HG03025 (cell line): ENCODE data around the gene ZNF684.
"Not testable (repeated sequence)": the region's sequence is repeated elsewhere in the genome, so short reads cannot be mapped to it uniquely, and the experiment has no call there.

Experiments used
- ATAC-seq: cut with Tn5 transposase; IDR thresholded peaks from one replicate; pipeline ENCODE4 v1.9.1; 2021; ENCODE audit warnings: mild to moderate bottlenecking, moderate library complexity; ENCODE audit not compliant: unreplicated experiment, low FRiP score

The ZNF684 gene

DNA sequence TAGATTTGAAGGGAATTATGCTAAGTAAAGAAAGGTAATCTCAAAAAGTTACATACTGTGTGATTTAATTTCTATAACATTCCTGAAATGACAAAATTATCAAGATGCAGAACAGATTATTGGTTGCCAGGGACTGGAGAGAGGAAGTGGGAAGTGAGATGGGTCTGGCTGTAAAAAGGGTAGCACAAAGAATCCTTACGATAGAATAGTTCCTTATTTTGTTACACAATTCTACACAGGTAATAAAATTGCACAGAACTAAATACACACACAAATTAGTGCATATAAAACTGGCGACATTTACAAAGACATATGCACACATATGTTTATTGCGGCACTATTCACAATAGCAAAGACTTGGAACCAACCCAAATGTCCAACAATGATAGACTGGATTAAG is 33.5 kb downstream of the ZNF684 start:
- no peak for ATAC-seq

DNA sequence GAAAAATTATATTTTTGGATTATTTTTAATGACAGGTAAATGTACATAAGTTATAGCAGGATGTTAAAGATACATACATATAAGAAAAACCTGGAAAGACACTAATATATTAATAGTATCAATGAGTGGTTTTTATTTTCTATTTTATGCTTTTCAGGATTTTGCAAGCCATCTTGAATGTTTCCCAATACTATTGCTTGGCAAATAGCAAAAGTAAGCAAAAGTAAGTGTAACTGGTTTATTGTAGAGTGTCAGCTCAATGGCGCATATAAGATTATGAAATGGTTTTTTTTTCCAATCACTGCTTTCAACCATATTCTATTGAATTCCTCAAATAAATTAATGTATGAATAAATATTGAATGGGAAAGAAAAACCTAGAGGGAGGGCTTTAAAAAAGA is 36.4 kb downstream of the ZNF684 start:
- ATAC-seq = no peak

DNA sequence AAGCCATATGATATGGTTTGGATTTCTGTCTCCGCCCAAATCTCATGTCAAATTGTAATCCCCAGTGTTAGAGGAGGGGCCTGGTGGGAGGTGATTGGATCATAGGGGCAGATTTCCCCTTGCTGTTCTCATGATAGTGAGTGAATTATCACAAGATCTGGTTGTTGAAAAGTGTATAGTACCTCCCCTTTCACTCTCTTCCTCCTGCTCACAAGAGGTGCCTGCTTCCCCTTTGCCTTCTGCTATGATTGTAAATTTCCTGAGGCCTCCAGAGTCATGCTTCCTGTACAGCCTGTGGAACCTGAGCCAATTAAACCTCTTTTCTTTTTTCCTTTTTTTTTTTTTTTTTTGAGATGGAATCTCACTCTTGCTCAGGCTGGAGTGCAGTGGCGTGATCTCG is 43.4 kb downstream of the ZNF684 start:
- not testable (repeated sequence) for ATAC-seq

DNA sequence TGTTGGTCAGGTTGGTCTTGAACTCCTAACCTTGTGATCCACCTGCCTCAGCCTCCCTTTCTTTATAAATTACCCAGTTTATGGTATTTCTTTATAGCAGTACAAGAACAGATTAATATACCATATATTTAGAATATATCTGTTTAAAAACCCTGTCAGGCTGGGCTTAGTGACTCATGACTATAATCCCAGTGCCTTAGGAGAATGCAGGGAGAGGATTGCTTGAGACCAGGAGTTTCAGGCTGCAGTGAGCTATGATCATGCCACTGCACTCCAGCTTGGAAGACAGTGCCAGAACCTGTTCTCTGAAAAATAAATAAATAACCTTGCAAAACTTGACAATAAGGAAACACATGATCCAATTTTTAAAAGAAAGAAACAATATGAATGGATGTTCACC is 43.9 kb downstream of the ZNF684 start:
- no peak for ATAC-seq

DNA sequence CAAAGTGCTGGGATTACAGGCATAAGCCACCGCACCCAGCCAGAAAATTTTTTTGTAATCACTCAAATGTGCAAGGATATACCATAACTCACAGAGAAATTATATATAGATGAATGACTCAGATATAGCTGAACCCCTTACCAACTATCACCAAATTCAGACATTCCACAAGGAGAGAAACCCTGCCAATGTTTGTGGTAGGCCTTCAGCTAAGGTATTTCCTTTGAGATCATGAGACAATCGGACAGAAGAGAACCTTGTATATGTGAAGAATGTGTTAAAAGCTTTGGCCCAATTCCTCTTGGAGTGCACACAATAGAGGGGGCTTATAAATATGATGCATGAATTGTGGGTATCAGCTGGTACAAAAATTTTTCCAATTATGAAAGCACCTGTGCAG is 50.7 kb downstream of the ZNF684 start:
- no peak for ATAC-seq

DNA sequence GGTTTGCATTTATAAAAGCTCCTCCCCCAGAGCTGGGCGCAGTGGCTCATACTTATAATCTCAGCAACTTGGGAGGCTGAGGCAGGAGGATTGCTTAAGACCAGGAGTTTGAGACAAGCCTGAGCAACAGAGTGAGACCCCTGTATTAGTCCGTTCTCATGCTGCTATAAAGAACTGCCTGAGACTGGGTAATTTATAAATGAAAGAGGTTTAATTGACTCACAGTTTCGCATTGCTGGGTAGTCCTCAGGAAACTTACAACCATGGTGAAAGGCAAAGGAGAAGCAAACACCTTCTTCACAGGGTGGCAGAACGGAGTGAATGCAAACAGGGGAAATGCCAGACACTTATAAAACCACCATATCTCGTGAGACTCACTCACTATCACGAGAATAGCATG is 52.5 kb downstream of the ZNF684 start:
- no peak for ATAC-seq

DNA sequence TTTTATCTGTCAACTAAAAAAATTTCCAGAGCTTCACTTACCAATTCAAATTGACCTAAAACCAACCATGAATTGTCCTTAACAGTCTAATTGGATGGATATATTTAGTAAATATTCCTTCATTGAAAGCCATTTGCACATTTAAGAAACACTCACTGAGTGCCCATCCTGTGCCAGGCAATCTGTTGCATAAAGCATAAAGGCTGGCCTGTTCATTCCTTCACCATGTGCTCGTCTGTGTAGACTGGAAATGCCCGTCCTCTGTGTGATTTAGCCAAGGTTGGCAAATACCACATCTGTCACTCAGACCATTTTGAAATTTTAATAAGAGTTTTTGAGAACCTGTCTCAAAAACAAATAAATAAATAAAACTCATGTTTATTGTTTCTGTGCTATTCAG is 57.1 kb downstream of the ZNF684 start:
- ATAC-seq = no peak

DNA sequence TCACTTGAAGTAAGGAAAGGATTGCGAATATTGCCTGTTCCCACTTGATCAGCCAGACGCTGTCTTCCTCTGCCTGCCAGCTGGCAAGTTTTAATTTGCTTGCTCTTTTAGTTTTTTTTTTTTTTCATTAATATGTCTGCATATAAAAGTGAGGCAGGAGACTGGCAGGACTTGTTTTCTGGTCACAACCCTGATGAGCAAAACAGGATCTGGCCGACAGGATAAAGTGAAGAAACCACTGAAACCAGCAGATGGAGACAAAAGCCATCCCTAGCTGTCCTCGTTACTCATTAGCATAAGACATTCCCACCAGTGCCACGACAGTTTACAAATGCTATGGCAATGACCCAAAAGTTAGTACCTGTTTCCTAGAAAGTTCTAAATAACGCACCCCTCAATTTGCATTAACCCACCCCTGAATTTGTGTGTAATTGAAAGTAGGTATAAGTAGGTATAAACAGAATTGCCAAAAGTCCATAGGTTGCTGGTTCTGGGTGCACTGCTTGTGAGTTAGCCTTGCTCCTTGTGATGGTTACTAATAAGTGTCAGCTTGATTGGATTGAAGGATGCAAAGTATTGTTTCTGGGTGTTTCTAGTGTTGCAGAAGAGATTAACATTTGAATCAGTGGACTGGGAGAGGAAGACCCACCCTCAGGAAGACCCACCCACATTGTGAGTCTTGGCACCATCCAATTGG is 60.8 kb downstream of the ZNF684 start:
- ATAC-seq = no peak

DNA sequence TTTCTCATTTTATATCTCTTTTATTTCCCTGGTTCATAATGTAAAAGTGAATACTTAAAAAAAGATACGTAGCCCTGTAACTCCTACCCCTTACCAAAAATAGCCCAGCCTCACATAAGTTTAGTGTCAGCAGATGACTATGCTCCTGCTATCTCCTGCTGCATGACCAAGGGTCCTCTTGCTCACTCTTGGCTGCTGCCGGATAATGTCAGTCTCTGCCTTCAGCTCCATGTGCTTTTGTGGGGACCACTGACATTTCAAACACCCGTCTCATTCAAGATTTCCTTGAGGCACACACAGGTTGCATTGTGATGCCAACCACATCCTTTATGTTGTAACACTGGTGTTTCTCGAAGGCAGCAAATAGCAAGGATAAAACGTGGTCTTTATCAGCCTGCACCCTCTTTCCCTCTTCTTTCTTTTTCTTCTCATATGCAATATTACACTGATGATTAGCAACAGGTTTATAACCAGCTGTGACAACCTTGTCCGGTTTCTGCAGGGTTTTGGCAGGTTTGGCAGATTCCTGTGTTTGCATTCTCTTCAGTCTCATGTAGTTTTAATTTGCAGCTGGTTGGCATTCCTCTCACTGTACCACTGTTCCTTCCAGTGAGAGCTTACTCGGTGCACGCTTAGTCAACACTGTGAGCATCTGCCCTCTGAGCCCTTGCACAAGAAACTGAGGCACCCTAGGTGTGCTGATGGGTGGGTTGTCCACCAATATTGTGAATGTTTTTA is 62.2 kb downstream of the ZNF684 start:
- no peak for ATAC-seq

DNA sequence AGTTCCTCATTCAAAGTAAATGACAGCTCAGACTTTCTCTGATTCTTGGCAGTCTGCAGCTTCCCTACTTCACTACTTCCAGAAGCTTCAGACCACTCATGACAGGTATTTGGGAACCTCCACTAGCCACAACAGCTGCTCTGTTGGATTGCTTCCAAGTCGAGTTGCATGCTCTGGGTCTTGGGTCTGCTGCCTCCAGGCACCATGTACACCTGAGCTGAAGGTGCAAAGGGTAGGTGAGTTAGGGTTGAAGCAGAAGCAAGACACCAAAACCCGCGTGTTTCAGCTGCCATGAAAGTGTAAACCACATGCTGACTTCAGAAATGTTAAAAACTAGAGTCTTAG is 62.7 kb downstream of the ZNF684 start:
- ATAC-seq = no peak

DNA sequence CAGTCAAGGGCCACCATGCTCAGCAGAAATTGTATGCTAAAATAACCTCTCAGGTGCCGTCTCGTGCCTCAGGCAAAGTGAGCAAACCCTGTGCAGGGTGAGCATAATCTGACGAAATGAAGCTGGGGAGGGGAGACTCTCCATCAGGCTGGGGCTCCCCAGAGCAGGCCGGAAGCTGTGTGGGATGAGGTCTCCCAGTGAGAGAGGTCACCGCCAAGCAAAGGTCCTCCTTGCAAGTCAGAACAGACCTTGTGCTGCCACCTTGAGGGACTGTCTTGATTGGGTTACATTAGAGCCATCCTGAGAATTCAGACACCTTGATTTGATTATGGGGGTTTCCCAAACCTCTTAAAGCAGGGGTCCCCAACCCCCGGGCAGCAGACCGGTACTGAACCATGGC is 64.2 kb downstream of the ZNF684 start:
- ATAC-seq = no peak
